Mesothelial cell of epicardium (in vitro differentiated cells): ENCODE measurements around the gene OTOF. TPM values are rescaled to one million over a fixed set of nuclear protein-coding genes. Genes with fewer than 3 reads are reported as not detected.

Experiments
- DNase-seq, 2 experiments: peaks; one replicate each; pipeline ENCODE4 v3.0.0; 2021; ENCODE audit warnings: low spot score in 2 of 2; ENCODE audit not compliant: unreplicated experiment in 2 of 2
- H3K27ac Mint-ChIP-seq: 2 replicates; pipeline ENCODE4 v1.8.0; 2021; ENCODE audit warnings: mixed read lengths
- H3K27me3 Mint-ChIP-seq: 2 replicates; pipeline ENCODE4 v1.8.0; 2021; ENCODE audit warnings: low read depth, mixed read lengths
- H3K36me3 Mint-ChIP-seq: 2 replicates; pipeline ENCODE4 v1.8.0; 2021; ENCODE audit warnings: mixed read lengths
- H3K4me1 Mint-ChIP-seq: 2 replicates; pipeline ENCODE4 v1.8.0; 2021; ENCODE audit warnings: mixed read lengths
- H3K4me3 Mint-ChIP-seq: 2 replicates; pipeline ENCODE4 v1.8.0; 2021; ENCODE audit warnings: mild to moderate bottlenecking, moderate library complexity, mixed read lengths
- H3K9me3 Mint-ChIP-seq: 2 replicates; pipeline ENCODE4 v1.8.0; 2021; ENCODE audit warnings: mixed read lengths
- total RNA-seq: library from RNA; stranded (reverse); gene quantifications from 3 replicates; pipeline ENCODE4 v1.2.1, GENCODE V29; 2021
- TF ChIP-seq, protein P1 (sequence below): fragments of 200-600 bp; sonication (generic); IDR thresholded peaks from one replicate; pipeline ENCODE4 v1.5.0; 2021; ENCODE audit warnings: antibody characterized with exemption; ENCODE audit not compliant: unreplicated experiment

The OTOF gene
- total RNA-seq, 1 donor from 2014 or later, result 0.16 TPM

GRCh38 chr2:26438926-26439325, 39.0 kb downstream of the OTOF start:
- H3K4me3 Mint-ChIP-seq, result no peak overlapping the region
- peaks cover 5% of the 10 kb centered on the region for H3K4me1 Mint-ChIP-seq
- TF ChIP-seq, protein P1, sequence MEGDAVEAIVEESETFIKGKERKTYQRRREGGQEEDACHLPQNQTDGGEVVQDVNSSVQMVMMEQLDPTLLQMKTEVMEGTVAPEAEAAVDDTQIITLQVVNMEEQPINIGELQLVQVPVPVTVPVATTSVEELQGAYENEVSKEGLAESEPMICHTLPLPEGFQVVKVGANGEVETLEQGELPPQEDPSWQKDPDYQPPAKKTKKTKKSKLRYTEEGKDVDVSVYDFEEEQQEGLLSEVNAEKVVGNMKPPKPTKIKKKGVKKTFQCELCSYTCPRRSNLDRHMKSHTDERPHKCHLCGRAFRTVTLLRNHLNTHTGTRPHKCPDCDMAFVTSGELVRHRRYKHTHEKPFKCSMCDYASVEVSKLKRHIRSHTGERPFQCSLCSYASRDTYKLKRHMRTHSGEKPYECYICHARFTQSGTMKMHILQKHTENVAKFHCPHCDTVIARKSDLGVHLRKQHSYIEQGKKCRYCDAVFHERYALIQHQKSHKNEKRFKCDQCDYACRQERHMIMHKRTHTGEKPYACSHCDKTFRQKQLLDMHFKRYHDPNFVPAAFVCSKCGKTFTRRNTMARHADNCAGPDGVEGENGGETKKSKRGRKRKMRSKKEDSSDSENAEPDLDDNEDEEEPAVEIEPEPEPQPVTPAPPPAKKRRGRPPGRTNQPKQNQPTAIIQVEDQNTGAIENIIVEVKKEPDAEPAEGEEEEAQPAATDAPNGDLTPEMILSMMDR, result no peak
- DNase-seq, result no peak
- H3K27ac Mint-ChIP-seq, result no peak overlapping the region
- H3K9me3 Mint-ChIP-seq, result no peaks in the 10 kb centered on the region
- H3K27me3 Mint-ChIP-seq, result no peaks in the 10 kb centered on the region
- H3K36me3 Mint-ChIP-seq, result no peaks in the 10 kb centered on the region

DNA sequence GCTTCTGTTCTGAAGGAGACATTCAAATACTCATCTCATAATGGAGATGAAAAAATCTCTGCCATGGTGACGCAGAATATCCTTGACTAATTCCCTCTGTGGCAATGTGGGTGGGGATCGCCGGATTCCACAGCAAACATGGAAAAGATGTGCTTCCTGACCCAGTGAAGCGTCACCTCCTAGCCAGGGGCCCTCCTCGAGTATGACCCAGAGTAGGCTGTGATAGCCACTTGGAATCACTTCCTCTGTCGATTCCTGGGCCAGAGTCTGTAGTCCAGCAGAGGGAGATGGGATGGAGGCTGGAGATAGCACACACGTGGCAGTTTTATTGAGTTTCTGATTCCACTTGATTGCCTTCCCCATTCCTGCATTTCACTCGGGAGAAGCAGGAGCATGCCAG, 39.4 kb downstream of the OTOF start:
- H3K27ac Mint-ChIP-seq, result no peak overlapping the region
- H3K9me3 Mint-ChIP-seq, result no peaks in the 10 kb centered on the region
- H3K27me3 Mint-ChIP-seq, result no peaks in the 10 kb centered on the region
- TF ChIP-seq, protein P1, result no peak
- DNase-seq, result no peak
- H3K4me1 Mint-ChIP-seq, result peaks cover 9% of the 10 kb centered on the region
- H3K4me3 Mint-ChIP-seq, result no peak overlapping the region
- no peaks in the 10 kb centered on the region for H3K36me3 Mint-ChIP-seq

DNA sequence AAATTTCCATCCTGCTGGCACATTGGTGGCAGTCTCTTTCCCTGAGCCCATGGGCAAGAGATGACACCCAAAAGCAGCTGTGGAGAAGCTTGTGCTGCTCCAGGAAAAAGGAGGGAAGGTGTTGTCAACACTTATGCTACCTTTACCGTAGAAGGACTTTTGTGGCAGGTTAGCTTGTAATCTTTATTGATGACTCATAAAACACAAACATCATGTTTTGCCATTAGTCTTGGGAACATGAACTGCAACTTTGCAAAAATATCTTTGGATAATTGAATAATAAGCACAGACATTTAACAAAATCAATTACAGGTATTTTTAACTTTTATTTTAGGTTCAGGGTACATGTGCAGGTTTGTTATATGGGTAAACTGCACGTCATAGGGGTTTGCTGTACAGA, 42.8 kb downstream of the OTOF start:
- DNase-seq, result no peak
- Mint-ChIP-seq H3K36me3 (no peaks in the 10 kb centered on the region), H3K27ac (no peak overlapping the region), H3K27me3 (no peaks in the 10 kb centered on the region), H3K4me3 (no peak overlapping the region), H3K9me3 (no peaks in the 10 kb centered on the region), H3K4me1 (peaks cover 22% of the 10 kb centered on the region)
- TF ChIP-seq, protein P1, result no peak

DNA sequence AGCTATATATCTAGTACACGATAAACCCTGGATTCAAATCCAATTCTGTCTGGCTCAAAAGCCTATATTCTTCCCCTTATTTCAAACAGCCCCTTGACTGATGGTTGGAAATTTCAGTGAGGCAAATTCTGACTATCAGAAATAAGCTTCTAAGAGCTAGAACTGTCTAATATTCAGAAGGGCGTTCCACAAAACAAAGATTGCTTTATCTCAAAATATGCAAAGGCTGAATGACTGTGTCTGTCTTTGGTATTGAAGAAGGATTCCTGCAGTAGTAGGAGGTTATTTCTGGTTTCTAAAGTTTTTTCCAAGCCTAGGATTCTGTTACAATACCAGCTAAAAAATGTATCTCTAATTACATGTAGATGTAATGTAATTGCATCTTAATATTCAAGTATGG, 45.1 kb downstream of the OTOF start:
- H3K4me3 Mint-ChIP-seq, result no peak overlapping the region
- H3K9me3 Mint-ChIP-seq, result no peaks in the 10 kb centered on the region
- TF ChIP-seq, protein P1, result no peak
- no peaks in the 10 kb centered on the region for H3K27me3 Mint-ChIP-seq
- H3K36me3 Mint-ChIP-seq, result no peaks in the 10 kb centered on the region
- H3K4me1 Mint-ChIP-seq, result peaks cover 23% of the 10 kb centered on the region
- no peak overlapping the region for H3K27ac Mint-ChIP-seq
- DNase-seq, result no peak

- Mint-ChIP-seq H3K4me3 (no peak overlapping the region), H3K36me3 (no peaks in the 10 kb centered on the region), H3K27me3 (no peaks in the 10 kb centered on the region), H3K27ac (no peak overlapping the region), H3K9me3 (no peaks in the 10 kb centered on the region), H3K4me1 (peaks cover 23% of the 10 kb centered on the region)
- TF ChIP-seq, protein P1, result no peak
- no peak for DNase-seq
Observed at GRCh38 chr2:26432363-26432762, 45.6 kb downstream of the OTOF start.

- Mint-ChIP-seq H3K9me3 (no peaks in the 10 kb centered on the region), H3K4me3 (no peak overlapping the region), H3K27me3 (no peaks in the 10 kb centered on the region), H3K4me1 (peaks cover 23% of the 10 kb centered on the region), H3K27ac (no peak overlapping the region), H3K36me3 (no peaks in the 10 kb centered on the region)
- no peak for DNase-seq
- TF ChIP-seq, protein P1, result no peak
Observed at GRCh38 chr2:26430826-26431225, 47.1 kb downstream of the OTOF start.
